ENCODE measurements around the gene LGR4. TPM values are rescaled to one million over a fixed set of nuclear protein-coding genes. Genes with fewer than 3 reads are reported as not detected.
"Not testable (repeated sequence)": the region's sequence is repeated elsewhere in the genome, so short reads cannot be mapped to it uniquely, and the experiment has no call there.

Gene LGR4
- total and polyA plus RNA-seq, 2 of the 4 experiments (the other 2 are of a cell fraction), result 2.9 to 6.8 TPM

GRCh38 chr11:27451244-27451965 is 21.2 kb downstream of the LGR4 start:
- H3K56ac ChIP-seq (ENCODE audit: extremely low read depth, insufficient read depth, low read length), result no peak overlapping the region

GRCh38 chr11:27448184-27448540 is 24.4 kb downstream of the LGR4 start:
- H4K20me1 ChIP-seq (ENCODE audit: insufficient read depth, low read length), result not testable (repeated sequence)
- CTCF ChIA-PET, result interaction anchor here (1.7 kb wide), 1 partner anchor 152 kb away, joined by 3 read pairs; no protein-coding TSS in a partner anchor

More at GRCh38 chr11:27451244-27451965, 21.2 kb downstream of the LGR4 start:
- H4K20me1 ChIP-seq (ENCODE audit: insufficient read depth, low read length), result no peaks in the 10 kb centered on the region
- no peak overlapping the region for H2BK5ac ChIP-seq (ENCODE audit: low read depth, low read length, poor library complexity, severe bottlenecking)
- H3K4me3 ChIP-seq (ENCODE audit: insufficient read depth, low read depth, low read length), result no peak overlapping the region
- POLR2A ChIA-PET (ENCODE audit: unreplicated experiment), result no interaction called here
- no peaks in the 10 kb centered on the region for H3K4me1 ChIP-seq (ENCODE audit: control insufficient read depth, insufficient read depth, low read length)
- ATAC-seq (ENCODE audit: low read depth) (no peak), DNase-seq (no peak)
- in situ Hi-C loops (cut with MboI; ENCODE audit: low sequenced_read_pairs), result no loop called here
- no TSS peak for BruUV-seq (replicated peaks)
- dilution Hi-C loops (cut with HindIII; ENCODE audit: low sequenced_read_pairs, unreplicated experiment), result no loop called here
- no peak overlapping the region for H2AFZ ChIP-seq (replicated peaks; ENCODE audit: low read length, poor library complexity)
- WGBS, 2 experiments (ENCODE audit: extremely low coverage in 2 of 2, insufficient read length in 1 of 2), result no CpG with 5 or more reads among the region's 1 CpG
- no peaks in the 10 kb centered on the region for H3K9me3 ChIP-seq (ENCODE audit: control insufficient read depth, insufficient read depth, low read length)
- no peak overlapping the region for H4K8ac ChIP-seq (ENCODE audit: low read depth in 2 of 2, low read length in 2 of 2)
- CTCF ChIA-PET, result no interaction called here
- no peak overlapping the region for H3K14ac ChIP-seq (replicated peaks; ENCODE audit: low read depth, low read length)
- no peak overlapping the region for H3K4me2 ChIP-seq (ENCODE audit: low read depth, low read length)
- no peak overlapping the region for H3K23ac ChIP-seq (ENCODE audit: low read depth, low read length)
- H3K36me3 ChIP-seq (ENCODE audit: control insufficient read depth, insufficient read depth, low read length), result no peaks in the 10 kb centered on the region
- no peaks in the 10 kb centered on the region for H3K27me3 ChIP-seq (ENCODE audit: control insufficient read depth, insufficient read depth, low read length)
- H3K18ac ChIP-seq (ENCODE audit: low read depth, low read length), result no peak overlapping the region
- H2AK9ac ChIP-seq (replicated peaks; ENCODE audit: low read depth, low read length, poor library complexity), result no peak overlapping the region
- no peak overlapping the region for H3K27ac ChIP-seq (ENCODE audit: insufficient read depth, low read length)
- no peak overlapping the region for H2BK20ac ChIP-seq (ENCODE audit: low read depth, low read length)
- no peak overlapping the region for H4K91ac ChIP-seq (ENCODE audit: insufficient read depth, low read depth, low read length)
- no peaks in the 10 kb centered on the region for H3K9me1 ChIP-seq (ENCODE audit: insufficient read depth, low read length)
- no peak overlapping the region for H3K4ac ChIP-seq (ENCODE audit: low read depth, low read length)
- H3K9ac ChIP-seq (ENCODE audit: low read depth, low read length), result no peak overlapping the region
- no peak overlapping the region for H4K5ac ChIP-seq (ENCODE audit: low read depth, low read length)
- no peak overlapping the region for H2BK15ac ChIP-seq (ENCODE audit: low read depth, low read length)
- H2AK5ac ChIP-seq (ENCODE audit: low read depth, low read length), result no peak overlapping the region
- no peak overlapping the region for H2BK120ac ChIP-seq (ENCODE audit: low read depth, low read length)
- TF ChIP-seq POLR2A (IDR thresholded peaks at IDR 0.05; ENCODE audit: low read depth, low read length), result no peak
- H3K79me1 ChIP-seq (ENCODE audit: low read depth in 1 of 2, low read length in 2 of 2), result peaks cover 0 to 9% of the 10 kb centered on the region in 2 experiments; a peak in 1 of 4 replicates
- intact Hi-C loops (cut with micrococcal nuclease), result no loop called here

More at GRCh38 chr11:27448184-27448540, 24.4 kb downstream of the LGR4 start:
- in situ Hi-C loops (cut with MboI; ENCODE audit: low sequenced_read_pairs); H3K9me1 ChIP-seq (ENCODE audit: insufficient read depth, low read length); H4K91ac ChIP-seq (ENCODE audit: insufficient read depth, low read depth, low read length); H3K4me1 ChIP-seq (ENCODE audit: control insufficient read depth, insufficient read depth, low read length); POLR2A ChIA-PET (ENCODE audit: unreplicated experiment); ATAC-seq (ENCODE audit: low read depth); BruUV-seq (replicated peaks); dilution Hi-C loops (cut with HindIII; ENCODE audit: low sequenced_read_pairs, unreplicated experiment); H2BK20ac ChIP-seq (ENCODE audit: low read depth, low read length); H4K8ac ChIP-seq (ENCODE audit: low read depth in 2 of 2, low read length in 2 of 2); H2BK120ac ChIP-seq (ENCODE audit: low read depth, low read length); H3K4ac ChIP-seq (ENCODE audit: low read depth, low read length); H3K56ac ChIP-seq (ENCODE audit: extremely low read depth, insufficient read depth, low read length); H3K79me1 ChIP-seq (ENCODE audit: low read depth in 1 of 2, low read length in 2 of 2); H3K27ac ChIP-seq (ENCODE audit: insufficient read depth, low read length); H2BK5ac ChIP-seq (ENCODE audit: low read depth, low read length, poor library complexity, severe bottlenecking); H2AFZ ChIP-seq (replicated peaks; ENCODE audit: low read length, poor library complexity); H3K18ac ChIP-seq (ENCODE audit: low read depth, low read length); H3K4me2 ChIP-seq (ENCODE audit: low read depth, low read length); H2AK5ac ChIP-seq (ENCODE audit: low read depth, low read length); H4K5ac ChIP-seq (ENCODE audit: low read depth, low read length); H3K27me3 ChIP-seq (ENCODE audit: control insufficient read depth, insufficient read depth, low read length); DNase-seq; H3K4me3 ChIP-seq (ENCODE audit: insufficient read depth, low read depth, low read length); H2BK15ac ChIP-seq (ENCODE audit: low read depth, low read length); intact Hi-C loops (cut with micrococcal nuclease); H3K36me3 ChIP-seq (ENCODE audit: control insufficient read depth, insufficient read depth, low read length); H3K9me3 ChIP-seq (ENCODE audit: control insufficient read depth, insufficient read depth, low read length); H3K9ac ChIP-seq (ENCODE audit: low read depth, low read length); H3K14ac ChIP-seq (replicated peaks; ENCODE audit: low read depth, low read length); H3K23ac ChIP-seq (ENCODE audit: low read depth, low read length); H2AK9ac ChIP-seq (replicated peaks; ENCODE audit: low read depth, low read length, poor library complexity): not testable (repeated sequence)
- no CpG with 5 or more reads among the region's 5 CpGs for WGBS, 2 experiments (ENCODE audit: extremely low coverage in 2 of 2, insufficient read length in 1 of 2)

All from IMR-90 (cell line).